Endothelial cell of umbilical vein (primary cell): ENCODE data around the gene PANX1. TPM values are rescaled to one million over a fixed set of nuclear protein-coding genes. Genes with fewer than 3 reads are reported as not detected.

ENCODE experiments used
- BruUV-seq: library from RNA; stranded (reverse); fragments of 400-500 nt; replicated peaks from 2 replicates; lab custom pipeline; 2021; lab: Mats Ljungman, UMichigan
- CTCF ChIA-PET: fragments of 300-600, 350-600 bp; sonication (Branson Sonifier 250); formaldehyde crosslinking; loops from one replicate; lab custom pipeline; 2021; ENCODE audit warnings: antibody characterized with exemption, inconsistent platforms; lab: Charles Lee
- POLR2A ChIA-PET: fragments of 300-600, 350-600 bp; sonication (Branson Sonifier 250); formaldehyde crosslinking; loops from one replicate; lab custom pipeline; 2021; ENCODE audit warnings: antibody characterized with exemption, inconsistent platforms; lab: Charles Lee
- DNase-seq: peaks from one replicate; pipeline ENCODE4 v3.0.0-alpha.2; 2011; ENCODE audit warnings: low read depth, low spot score
- FAIRE-seq: peaks from 2 replicates; lab custom pipeline; 2011; peaks lifted over from hg19 to GRCh38; lab: Jason Lieb, UNC
- H2AFZ ChIP-seq: 2 replicates; pipeline ENCODE4 v1.6.0; 2012; ENCODE audit warnings: low read depth, low read length, control low read depth, inconsistent platforms
- H3K27ac ChIP-seq: 2 replicates; pipeline ENCODE4 v1.5.1; 2011; ENCODE audit warnings: low read depth, mild to moderate bottlenecking, control low read depth, low read length, moderate library complexity; ENCODE audit not compliant: insufficient read depth
- H3K27me3 ChIP-seq, 2 experiments: 2 replicates each; pipeline versions ENCODE4 v1.6.0 to v1.6.1; 2011; ENCODE audit warnings: low read length in 2 of 2, mixed read lengths in 1 of 2; ENCODE audit not compliant: control insufficient read depth in 2 of 2, insufficient read depth in 2 of 2
- H3K36me3 ChIP-seq, 2 experiments: 2 replicates in 1 of 2; 3 replicates in 1 of 2; pipeline ENCODE4 v1.5.1; 2011; ENCODE audit warnings: low read length in 2 of 2, mild to moderate bottlenecking in 1 of 2, moderate library complexity in 1 of 2; ENCODE audit not compliant: control insufficient read depth in 2 of 2, insufficient read depth in 2 of 2; ENCODE audit errors: extremely low read depth in 1 of 2
- H3K4me1 ChIP-seq: 3 replicates; pipeline ENCODE4 v1.5.1; 2011; ENCODE audit warnings: mild to moderate bottlenecking, low read length; ENCODE audit not compliant: control insufficient read depth, insufficient read depth; ENCODE audit errors: extremely low read depth
- H3K4me2 ChIP-seq: 2 replicates; pipeline ENCODE4 v1.6.1; 2011; ENCODE audit warnings: low read length, control low read depth, mixed read lengths; ENCODE audit not compliant: insufficient read depth
- H3K4me3 ChIP-seq, 3 experiments: fragments of 200-600 bp in 1 of 3; sonication (generic), shearing (Covaris generic) in 1 of 3; replicated peaks in 1 of 3; 2 replicates each; pipeline ENCODE4 v1.5.1; 2011 to 2016; ENCODE audit warnings: control low read depth in 3 of 3, low read length in 3 of 3, mild to moderate bottlenecking in 2 of 3, inconsistent platforms in 1 of 3, low read depth in 1 of 3, moderate library complexity in 1 of 3; ENCODE audit not compliant: insufficient read depth in 1 of 3
- H3K79me2 ChIP-seq: 2 replicates; pipeline ENCODE4 v1.6.0; 2012; ENCODE audit warnings: low read length, inconsistent platforms; ENCODE audit not compliant: control insufficient read depth, insufficient read depth
- H3K9ac ChIP-seq: replicated peaks from 2 replicates; pipeline ENCODE3; 2011; ENCODE audit warnings: low read length, control low read depth; ENCODE audit not compliant: insufficient read depth; ENCODE audit errors: extremely low read depth
- H3K9me1 ChIP-seq: replicated peaks from 3 replicates; pipeline ENCODE4 v1.6.0; 2011; ENCODE audit warnings: mild to moderate bottlenecking, low read length; ENCODE audit not compliant: control insufficient read depth, insufficient read depth; ENCODE audit errors: extremely low read depth
- H3K9me3 ChIP-seq: replicated peaks from 2 replicates; pipeline ENCODE4 v1.5.1; 2012; ENCODE audit warnings: low read length, inconsistent platforms; ENCODE audit not compliant: control insufficient read depth, insufficient read depth
- H4K20me1 ChIP-seq: replicated peaks from 2 replicates; pipeline ENCODE3; 2011; ENCODE audit warnings: mild to moderate bottlenecking, low read length; ENCODE audit not compliant: control insufficient read depth, insufficient read depth; ENCODE audit errors: extremely low read depth
- CTCF ChIP-seq, 2 donors: IDR thresholded peaks; 1 replicate in 1 of 2; 2 replicates in 1 of 2; pipeline ENCODE4 v1.5.1; 2011; ENCODE audit warnings: low read length in 2 of 2, mild to moderate bottlenecking in 2 of 2, moderate library complexity in 2 of 2, control low read depth in 1 of 2, inconsistent platforms in 1 of 2, low read depth in 1 of 2; ENCODE audit not compliant: insufficient read depth in 1 of 2; ENCODE audit errors: extremely low read depth in 1 of 2
- EZH2 ChIP-seq: IDR thresholded peaks from 2 replicates; pipeline ENCODE4 v1.6.1; 2012; ENCODE audit warnings: borderline replicate concordance, low read depth, mild to moderate bottlenecking, moderate library complexity, low read length, inconsistent platforms; ENCODE audit not compliant: severe bottlenecking
- FOS ChIP-seq: IDR thresholded peaks from 2 replicates; pipeline ENCODE4 v1.6.1; 2011; ENCODE audit warnings: mild to moderate bottlenecking, low read length, moderate library complexity, borderline replicate concordance; ENCODE audit not compliant: insufficient read depth
- GATA2 ChIP-seq: IDR thresholded peaks from 2 replicates; pipeline ENCODE4 v1.7.0; 2011; ENCODE audit warnings: low read depth, mild to moderate bottlenecking, moderate library complexity, mixed read lengths, low read length; ENCODE audit not compliant: insufficient read length, insufficient read depth
- JUN ChIP-seq: IDR thresholded peaks from 2 replicates; pipeline ENCODE4 v1.6.1; 2011; ENCODE audit warnings: borderline replicate concordance, low read depth; ENCODE audit not compliant: insufficient read length, insufficient read depth
- MAX ChIP-seq: IDR thresholded peaks from 2 replicates; pipeline ENCODE4 v1.6.1; 2011; ENCODE audit not compliant: insufficient read depth, insufficient read length
- MYC ChIP-seq: IDR thresholded peaks from one replicate; pipeline ENCODE4 v1.6.1; 2011; ENCODE audit warnings: mild to moderate bottlenecking, low read depth, low read length
- POLR2A ChIP-seq: IDR thresholded peaks from 2 replicates; pipeline ENCODE4 v1.6.1; 2012; ENCODE audit warnings: low read depth, mild to moderate bottlenecking, control low read depth, low read length
- POLR2AphosphoS5 ChIP-seq: IDR thresholded peaks from 2 replicates; pipeline ENCODE4 v1.6.1; 2012; ENCODE audit warnings: low read depth, mild to moderate bottlenecking, control low read depth, low read length, moderate library complexity; ENCODE audit not compliant: insufficient read depth
- dilution Hi-C: fragments of 300-500 bp; cut with MboI; formaldehyde crosslinking; loops from one replicate; pipeline ENCODE4 v1.15.0; 2019; ENCODE audit warnings: low sequenced_read_pairs; ENCODE audit not compliant: extremely low pct_ligation_motif_present
- intact Hi-C: fragments of 100-400 bp; cut with micrococcal nuclease; formaldehyde crosslinking; loops from one replicate; pipeline ENCODE4 v1.10.0; 2022
- polyA plus RNA-seq, 4 experiments: library from polyadenylated mRNA; depleted of rRNA in 3 of 4; stranded (reverse) in 3 of 4; unstranded in 1 of 4; fragments of >200 nt; gene quantifications; 2 replicates each; pipeline versions ENCODE4 v1.2.1 to v1.2.3, GENCODE V29; 2011 to 2012; ENCODE audit warnings: missing spikeins in 1 of 4
- total RNA-seq: library from RNA; stranded (reverse); gene quantifications from 2 replicates; pipeline ENCODE4 v1.2.3, GENCODE V29; 2021

The PANX1 gene
- total and polyA plus RNA-seq, 2 donors (not counting 3 experiments of a cell fraction or from before 2014, with no cell fraction given): 9.5 to 20.9 TPM

- no peak for FAIRE-seq
- H3K36me3 ChIP-seq: no peaks in the 10 kb centered on the region
- H3K79me2 ChIP-seq: no peaks in the 10 kb centered on the region
- no peak for DNase-seq
- no peaks in the 10 kb centered on the region for H4K20me1 ChIP-seq
- no peak overlapping the region for H3K27ac ChIP-seq
- no peaks in the 10 kb centered on the region for H3K4me1 ChIP-seq
- no peaks in the 10 kb centered on the region for H3K27me3 ChIP-seq
- H3K9me1 ChIP-seq: no peaks in the 10 kb centered on the region
- POLR2A ChIA-PET: no interaction called here
- H2AFZ ChIP-seq: no peak overlapping the region
- CTCF ChIA-PET: no interaction called here
- dilution Hi-C loops: no loop called here
- no peak overlapping the region for H3K9ac ChIP-seq
- no peak overlapping the region for H3K4me3 ChIP-seq
- BruUV-seq: no TSS peak
- TF ChIP-seq MAX (no peak), JUN (no peak), CTCF (IDR thresholded peaks at IDR 0.05; ENCODE audit: extremely low read depth in 1 of 2, insufficient read depth in 1 of 2, low read depth in 1 of 2, low read length in 2 of 2) (no peak), MYC (no peak), GATA2 (no peak), POLR2AphosphoS5 (no peak), POLR2A (no peak), FOS (no peak), EZH2 (no peak)
- H3K9me3 ChIP-seq: no peaks in the 10 kb centered on the region
- no peak overlapping the region for H3K4me2 ChIP-seq
- intact Hi-C loops: no loop called here
These were observed 21.9 kb upstream of the PANX1 start for GRCh38 chr11:94106716-94107115.
